Dermis lymphatic vessel endothelial cell (primary cell): ENCODE measurements around the gene SENP6. TPM values are rescaled to one million over a fixed set of nuclear protein-coding genes. Genes with fewer than 3 reads are reported as not detected.

Experiments
- total RNA-seq: library from RNA; depleted of rRNA; stranded (reverse); fragments of >200 nt; gene quantifications from 2 replicates; pipeline ENCODE4 v1.2.1, GENCODE V29; 2014

Gene SENP6, protein sequence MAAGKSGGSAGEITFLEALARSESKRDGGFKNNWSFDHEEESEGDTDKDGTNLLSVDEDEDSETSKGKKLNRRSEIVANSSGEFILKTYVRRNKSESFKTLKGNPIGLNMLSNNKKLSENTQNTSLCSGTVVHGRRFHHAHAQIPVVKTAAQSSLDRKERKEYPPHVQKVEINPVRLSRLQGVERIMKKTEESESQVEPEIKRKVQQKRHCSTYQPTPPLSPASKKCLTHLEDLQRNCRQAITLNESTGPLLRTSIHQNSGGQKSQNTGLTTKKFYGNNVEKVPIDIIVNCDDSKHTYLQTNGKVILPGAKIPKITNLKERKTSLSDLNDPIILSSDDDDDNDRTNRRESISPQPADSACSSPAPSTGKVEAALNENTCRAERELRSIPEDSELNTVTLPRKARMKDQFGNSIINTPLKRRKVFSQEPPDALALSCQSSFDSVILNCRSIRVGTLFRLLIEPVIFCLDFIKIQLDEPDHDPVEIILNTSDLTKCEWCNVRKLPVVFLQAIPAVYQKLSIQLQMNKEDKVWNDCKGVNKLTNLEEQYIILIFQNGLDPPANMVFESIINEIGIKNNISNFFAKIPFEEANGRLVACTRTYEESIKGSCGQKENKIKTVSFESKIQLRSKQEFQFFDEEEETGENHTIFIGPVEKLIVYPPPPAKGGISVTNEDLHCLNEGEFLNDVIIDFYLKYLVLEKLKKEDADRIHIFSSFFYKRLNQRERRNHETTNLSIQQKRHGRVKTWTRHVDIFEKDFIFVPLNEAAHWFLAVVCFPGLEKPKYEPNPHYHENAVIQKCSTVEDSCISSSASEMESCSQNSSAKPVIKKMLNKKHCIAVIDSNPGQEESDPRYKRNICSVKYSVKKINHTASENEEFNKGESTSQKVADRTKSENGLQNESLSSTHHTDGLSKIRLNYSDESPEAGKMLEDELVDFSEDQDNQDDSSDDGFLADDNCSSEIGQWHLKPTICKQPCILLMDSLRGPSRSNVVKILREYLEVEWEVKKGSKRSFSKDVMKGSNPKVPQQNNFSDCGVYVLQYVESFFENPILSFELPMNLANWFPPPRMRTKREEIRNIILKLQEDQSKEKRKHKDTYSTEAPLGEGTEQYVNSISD
- total RNA-seq = 38.0 and 58.9 TPM in 2 replicates

DNA sequence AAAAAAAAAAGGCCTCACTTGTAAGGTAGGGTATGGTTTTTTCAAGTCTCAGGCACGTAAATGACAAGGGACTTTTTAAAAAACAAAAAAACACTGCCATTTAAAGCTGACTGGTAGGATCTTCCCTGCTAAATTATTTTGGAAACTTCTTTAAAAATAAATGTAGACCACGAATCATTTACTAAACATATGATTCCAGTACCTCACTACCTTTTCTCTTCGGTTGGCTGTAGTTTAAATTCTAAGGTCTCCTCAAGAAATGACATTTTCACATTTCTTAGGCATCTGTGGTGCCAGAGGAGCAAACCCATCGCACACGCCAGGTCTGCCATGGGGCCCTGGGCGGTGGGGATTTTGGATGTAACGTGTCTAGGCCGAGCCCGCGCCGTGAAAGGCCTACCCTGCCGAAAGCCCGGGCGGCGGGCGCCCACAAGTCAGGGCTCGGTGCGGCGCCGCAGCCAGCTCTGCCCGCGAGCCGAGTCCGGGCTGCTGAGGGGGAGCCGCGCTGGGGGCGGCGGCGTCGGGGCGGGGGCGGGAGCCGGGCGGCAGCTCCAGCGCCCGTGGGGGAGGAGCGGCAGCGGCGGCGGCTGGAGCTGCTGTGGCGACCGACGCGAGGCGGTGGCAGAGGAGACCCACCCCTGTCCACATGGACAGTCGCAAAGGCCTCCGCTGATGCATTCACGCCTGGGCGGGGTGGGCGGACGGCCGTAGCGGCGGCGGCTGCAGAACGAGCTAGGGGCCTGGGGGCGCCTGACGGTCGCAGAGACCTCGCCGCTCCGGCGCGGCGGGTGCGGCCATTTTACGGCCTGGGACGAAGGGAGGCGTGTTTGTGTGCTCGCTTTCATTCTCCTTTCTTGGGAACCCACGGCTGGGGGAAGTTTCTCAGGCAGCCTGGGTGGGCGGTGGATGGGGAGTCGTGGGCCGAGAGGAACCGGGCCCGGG lies at the start of gene SENP6:
Gene SENP6 (plus strand): TSS at position 577 of the 942 bp plus-strand sequence. CDS start 645 bp downstream, outside the sequence.

DNA sequence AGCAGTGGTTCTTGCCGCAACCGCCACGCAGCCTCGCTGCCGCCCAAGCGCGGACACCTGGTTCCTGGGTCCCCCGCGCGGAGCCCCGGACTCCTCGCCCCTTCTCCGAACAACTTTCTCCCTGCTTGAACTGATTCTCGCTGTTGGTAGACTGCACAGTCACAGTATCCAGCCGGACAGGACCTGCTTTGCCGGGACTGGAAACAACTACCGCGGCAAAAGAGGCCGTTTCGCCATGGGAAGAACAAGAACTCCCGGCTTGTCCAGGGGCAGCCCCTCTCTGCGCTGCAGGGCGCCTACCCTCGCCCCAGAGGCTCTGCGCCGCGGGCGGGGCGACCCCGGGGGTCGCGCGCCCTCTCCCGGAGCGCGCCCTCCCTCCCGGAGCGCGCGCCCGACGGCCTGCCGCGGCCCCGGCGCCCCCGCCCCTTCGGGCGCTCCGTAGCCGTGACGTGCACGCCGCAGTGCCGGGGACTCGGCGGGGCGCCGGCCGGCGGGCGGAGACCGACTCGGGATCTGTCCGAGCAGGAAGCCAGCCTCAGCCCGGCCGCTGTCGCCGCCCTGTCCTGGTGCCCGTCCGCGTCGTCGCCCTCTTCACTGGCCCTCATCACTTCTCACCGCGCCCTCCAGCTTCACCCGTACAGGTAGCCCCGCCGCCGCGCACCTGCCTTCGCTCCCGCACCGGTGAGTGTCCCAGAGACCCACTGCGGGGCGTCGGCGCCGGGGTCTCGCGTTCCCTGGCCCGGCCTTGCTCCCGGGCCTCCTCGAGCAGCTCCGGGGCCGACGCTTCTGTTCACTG lies 147.3 kb downstream of the SENP6 start, which contains the start of gene MYO6:
Gene MYO6 (plus strand): TSS at position 497 of the 796 bp plus-strand sequence. CDS start 68,309 bp downstream, outside the sequence.

Other genes with a start within 250 kb of the SENP6 start
- 0.52 and 0.98 TPM in 2 replicates for gene FILIP1, start 108.1 kb upstream of the SENP6 start, total RNA-seq
- gene MYO6, start 147.4 kb downstream of the SENP6 start, total RNA-seq = 26.5 and 46.5 TPM in 2 replicates